Measurements from ENCODE around the gene SYT1. TPM values are rescaled to one million over a fixed set of nuclear protein-coding genes. Genes with fewer than 3 reads are reported as not detected.
A peak's percentile ranks its signal among the peaks of the same experiment; 100 is the strongest.

The SYT1 gene
- total and polyA plus RNA-seq, 12 donors = 0.03 to 0.36 (median 0.15) TPM; not detected in 5

GRCh38 chr12:78863482-78864402, 832 bp upstream of the SYT1 start:
- intact Hi-C loops (cut with DNase I) = no loop called here
- peaks cover 0 to 20% (median 15%) of the 10 kb centered on the region in 9 donors for H3K4me1 ChIP-seq
- no peak overlapping the region for H3K27ac ChIP-seq
- no peak for TF ChIP-seq CTCF (IDR thresholded peaks at IDR 0.05)
- peak overlapping the region in 9 of 10 donors; percentile 18 to 58 (median 46) for H3K4me3 ChIP-seq
- peaks cover 0 to 80% (median 45%) of the 10 kb centered on the region in 7 donors for H3K27me3 ChIP-seq
- ATAC-seq = peak in 7 of 8 donors; percentile 44 to 75 (median 59)
- DNase-seq = peak in 1 of 2 donors; percentile 11
- H3K36me3 ChIP-seq = no peaks in the 10 kb centered on the region
- WGBS, 2 donors = 1% methylated on average over 41 of the region's 41 CpGs
- H3K9me3 ChIP-seq = no peaks in the 10 kb centered on the region

- Histone ChIP-seq H3K4me1 (peaks cover 0 to 20% (median 15%) of the 10 kb centered on the region in 9 donors), H3K4me3 (peak overlapping the region in 7 of 10 donors; percentile 39 to 58 (median 48)), H3K27ac (no peak overlapping the region), H3K9me3 (no peaks in the 10 kb centered on the region), H3K36me3 (no peaks in the 10 kb centered on the region), H3K27me3 (peaks cover 0 to 82% (median 45%) of the 10 kb centered on the region in 7 donors)
- no peak for TF ChIP-seq CTCF (IDR thresholded peaks at IDR 0.05)
- 2 to 5% methylated on average over 31 of the region's 32 CpGs for WGBS, 2 donors
- intact Hi-C loops (cut with DNase I) = no loop called here
- no peak for DNase-seq
- ATAC-seq = peak in 2 of 8 donors; percentile 11 to 31
These were observed 393 bp downstream of the SYT1 start for GRCh38 chr12:78864870-78865463.

- no peak for DNase-seq
- Histone ChIP-seq H3K4me1 (peaks cover 0 to 20% (median 15%) of the 10 kb centered on the region in 9 donors), H3K27me3 (peaks cover 0 to 78% (median 45%) of the 10 kb centered on the region in 7 donors), H3K27ac (no peak overlapping the region), H3K9me3 (no peaks in the 10 kb centered on the region), H3K36me3 (no peaks in the 10 kb centered on the region), H3K4me3 (no peak overlapping the region)
- ATAC-seq = no peak
- no peak for TF ChIP-seq CTCF (IDR thresholded peaks at IDR 0.05)
- WGBS, 2 donors = 15 to 21% methylated on average over 5 of the region's 5 CpGs
- intact Hi-C loops (cut with DNase I) = no loop called here
These were observed 942 bp downstream of the SYT1 start for GRCh38 chr12:78865516-78865915.

- no peaks in the 10 kb centered on the region for H3K36me3 ChIP-seq
- TF ChIP-seq CTCF (IDR thresholded peaks at IDR 0.05) = no peak
- H3K4me1 ChIP-seq = peaks cover 0 to 20% (median 15%) of the 10 kb centered on the region in 9 donors
- H3K27ac ChIP-seq = no peak overlapping the region
- no peak overlapping the region for H3K4me3 ChIP-seq
- no peaks in the 10 kb centered on the region for H3K9me3 ChIP-seq
- peaks cover 0 to 69% (median 45%) of the 10 kb centered on the region in 7 donors for H3K27me3 ChIP-seq
- intact Hi-C loops (cut with DNase I) = no loop called here
- DNase-seq (no peak), ATAC-seq (no peak)
- 83 to 90% methylated on average over 4 of the region's 4 CpGs for WGBS, 2 donors
These were observed 1.9 kb downstream of the SYT1 start for GRCh38 chr12:78866518-78866917.

Measured in heart right ventricle (tissue), 16 donors.